Stimulated activated CD8-positive, alpha-beta memory T cell treated with anti-CD3 and anti-CD28 coated beads, Interleukin-4, amount 100 ng/mL, for 4 hours (primary cell): ENCODE results near the gene PLAAT2.
"Not testable (repeated sequence)": the region's sequence is repeated elsewhere in the genome, so short reads cannot be mapped to it uniquely, and the experiment has no call there.

Experiments
- DNase-seq, 2 donors: peaks; one replicate each; pipeline ENCODE4 v3.0.0-alpha.2; 2020; ENCODE audit warnings: low read depth in 2 of 2, low spot score in 1 of 2

Gene PLAAT2

GRCh38 chr11:63550156-63550700 lies 13.0 kb downstream of the PLAAT2 start:
- DNase-seq: not testable (repeated sequence)

DNA sequence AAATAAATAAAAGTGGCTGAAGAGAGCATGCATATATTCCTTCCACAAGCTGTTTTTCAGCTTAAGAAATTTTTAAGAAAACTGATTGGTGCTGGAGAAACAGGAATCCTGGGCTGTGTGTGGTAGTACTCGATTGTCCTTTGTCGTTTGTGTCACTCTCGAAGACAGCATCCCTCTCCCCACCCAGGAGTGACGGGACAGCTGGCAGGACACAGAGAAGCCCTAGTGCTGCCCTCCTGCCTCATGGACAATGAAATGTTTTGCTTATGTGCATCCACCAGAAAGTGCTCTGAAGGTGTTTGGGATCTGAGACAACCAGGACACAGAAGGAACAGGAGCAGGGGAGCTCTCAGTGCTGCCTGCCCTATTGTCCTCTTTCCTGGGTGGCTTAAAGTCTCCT lies 13.8 kb downstream of the PLAAT2 start:
- DNase-seq: no peak

DNA sequence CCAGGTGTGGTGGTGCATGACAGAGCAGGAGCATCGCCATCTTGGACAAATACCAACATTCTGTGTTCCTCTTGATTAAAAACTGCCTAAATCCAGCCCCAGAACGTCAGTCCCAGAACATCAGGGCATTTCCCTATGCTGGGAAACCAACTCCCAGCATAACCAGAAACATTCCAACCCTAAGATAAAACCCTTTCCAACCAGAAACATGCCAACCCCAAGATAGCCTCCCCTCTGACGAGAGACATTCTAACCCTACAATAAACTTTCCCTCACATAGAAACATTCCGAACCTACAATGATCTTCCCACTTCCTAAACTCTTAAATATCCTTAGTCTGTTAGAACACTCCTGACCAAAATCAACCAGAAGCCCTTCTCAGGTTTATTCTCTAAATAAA lies 15.0 kb downstream of the PLAAT2 start:
- no peak for DNase-seq

- no peak for DNase-seq
Observed at GRCh38 chr11:63547061-63547460, 16.1 kb downstream of the PLAAT2 start.

GRCh38 chr11:63543711-63544110 lies 19.5 kb downstream of the PLAAT2 start:
- DNase-seq: no peak

GRCh38 chr11:63542506-63542905 lies 20.7 kb downstream of the PLAAT2 start:
- not testable (repeated sequence) for DNase-seq

DNA sequence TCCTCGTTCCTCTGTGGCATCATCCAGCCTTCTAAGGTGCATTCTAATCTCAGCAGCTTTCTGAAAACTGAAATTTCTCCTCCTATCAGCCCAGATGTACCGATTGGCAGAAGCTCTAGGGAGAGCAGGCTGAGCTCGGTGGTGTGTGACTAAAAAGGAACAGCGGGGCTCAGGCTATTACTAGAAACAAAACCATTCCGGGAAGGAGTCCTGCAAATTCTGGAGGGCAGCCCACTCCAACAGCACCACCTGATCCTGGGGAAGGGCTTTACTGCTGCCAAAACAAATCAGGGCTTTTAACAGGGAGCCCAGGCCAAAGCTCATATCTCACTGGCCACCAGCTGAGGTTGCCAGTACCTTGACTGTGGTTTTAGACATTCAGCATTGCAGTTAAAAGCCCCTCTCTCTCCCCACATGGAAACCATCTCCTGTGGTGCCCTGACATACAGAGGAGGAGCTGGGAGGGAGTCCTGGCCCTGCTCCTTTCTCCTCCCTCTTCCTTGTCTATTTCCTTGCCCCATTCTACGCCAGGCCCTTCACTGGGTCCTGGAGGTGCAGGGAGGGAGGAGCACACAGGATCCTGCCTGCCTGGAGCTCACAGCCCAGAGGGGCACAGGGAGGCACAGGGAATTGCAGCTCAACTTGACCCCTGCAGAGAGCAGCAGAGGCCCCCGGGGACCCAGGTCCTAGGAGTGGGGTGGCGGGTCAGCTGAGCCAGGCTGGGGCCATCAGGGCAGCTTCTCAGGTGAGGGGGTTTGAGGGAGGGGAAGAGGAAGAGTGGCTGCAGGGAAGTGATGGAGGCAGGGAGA lies 25.7 kb downstream of the PLAAT2 start:
- DNase-seq: no peak

DNA sequence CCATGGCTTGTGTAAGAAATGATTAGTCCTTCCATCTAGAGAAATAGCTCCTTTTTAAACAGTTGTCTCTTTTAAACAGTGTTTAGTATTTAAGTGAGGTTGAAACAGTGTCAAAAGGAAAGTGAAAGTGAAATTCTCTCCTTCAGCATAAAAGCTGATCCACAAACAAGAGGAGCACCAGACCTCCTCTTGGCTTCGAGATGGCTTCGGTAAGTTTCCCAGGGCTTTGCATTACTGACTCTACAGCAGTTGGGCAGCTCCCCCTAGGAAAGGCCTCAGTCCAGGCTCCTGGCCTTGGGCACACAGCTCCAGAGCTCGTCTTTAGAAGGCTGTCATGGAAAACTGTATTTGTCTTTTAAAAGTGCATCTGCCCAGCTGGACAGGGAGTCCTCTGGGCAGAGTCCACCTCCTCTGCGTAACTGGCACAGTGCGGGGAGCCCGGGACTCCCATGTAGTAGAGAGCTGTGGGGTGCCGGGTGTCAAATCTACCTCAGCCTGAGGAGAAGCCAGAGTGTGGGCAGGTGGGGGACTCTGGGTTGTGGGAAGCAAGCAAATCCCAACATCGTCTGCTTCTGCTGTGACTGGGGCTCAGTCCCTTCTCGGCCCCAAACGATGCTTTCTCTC lies 26.4 kb downstream of the PLAAT2 start, which contains the start of gene PLAAT4:
PLAAT4 (plus strand) TSS at position 140 of the 624 bp plus-strand sequence; CDS start at position 201, 61 bp downstream.
- no peak for DNase-seq

GRCh38 chr11:63535734-63536133 lies 27.4 kb downstream of the PLAAT2 start:
- peak in 1 of 2 donors; percentile 21 for DNase-seq

- no peak for DNase-seq
Observed at GRCh38 chr11:63534895-63535461, 28.2 kb downstream of the PLAAT2 start.

DNA sequence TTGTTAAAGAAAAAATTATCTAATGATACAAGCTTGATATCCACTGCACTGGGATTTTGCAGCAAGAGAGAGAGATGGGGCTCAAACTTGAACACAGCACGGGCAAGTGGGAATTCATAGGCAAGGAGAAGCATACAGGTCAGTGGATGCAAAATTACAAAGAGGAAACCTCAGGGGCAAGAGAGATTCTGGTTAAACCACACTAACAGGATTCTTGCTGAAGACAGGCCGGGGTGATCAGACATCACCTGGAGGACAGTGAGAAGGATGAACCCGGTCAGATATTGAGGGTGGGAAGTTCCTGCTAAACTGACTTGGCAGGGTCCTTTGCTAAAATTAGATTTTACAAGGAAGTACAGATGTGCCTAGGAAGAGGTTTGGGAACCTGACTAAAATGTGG lies 29.1 kb downstream of the PLAAT2 start:
- DNase-seq: no peak

DNA sequence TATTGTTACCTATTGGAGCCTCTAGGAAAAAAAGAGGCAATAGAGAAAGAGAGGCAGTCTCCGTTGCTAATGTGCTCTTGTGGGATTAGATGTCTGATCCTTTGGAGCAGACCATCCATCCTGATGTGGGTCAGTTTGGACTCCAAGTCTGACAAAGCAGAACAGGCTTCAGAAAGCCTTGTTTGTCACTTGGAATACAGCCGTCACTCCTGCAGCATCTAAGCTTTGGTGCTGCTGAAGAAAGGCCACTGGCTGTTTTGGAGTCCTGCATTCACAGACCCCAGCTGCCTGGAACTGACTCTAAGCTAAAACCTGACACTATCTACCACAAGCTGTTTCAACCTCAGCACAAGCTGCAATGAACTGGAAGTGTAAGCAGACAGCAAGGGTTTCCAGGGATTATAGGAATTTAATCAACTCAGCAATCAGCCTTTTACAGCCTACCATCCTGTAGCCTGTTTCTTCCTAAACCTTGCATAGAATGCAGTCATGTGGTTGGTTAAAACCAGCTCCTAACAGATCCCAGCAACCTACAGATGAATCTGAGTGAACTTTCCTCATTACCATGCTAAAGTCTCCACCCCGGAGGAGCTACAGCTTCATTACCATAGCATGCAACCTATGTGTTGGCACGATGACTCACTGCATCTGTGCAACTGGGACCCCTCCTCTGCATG lies 30.2 kb downstream of the PLAAT2 start:
- DNase-seq: no peak

DNA sequence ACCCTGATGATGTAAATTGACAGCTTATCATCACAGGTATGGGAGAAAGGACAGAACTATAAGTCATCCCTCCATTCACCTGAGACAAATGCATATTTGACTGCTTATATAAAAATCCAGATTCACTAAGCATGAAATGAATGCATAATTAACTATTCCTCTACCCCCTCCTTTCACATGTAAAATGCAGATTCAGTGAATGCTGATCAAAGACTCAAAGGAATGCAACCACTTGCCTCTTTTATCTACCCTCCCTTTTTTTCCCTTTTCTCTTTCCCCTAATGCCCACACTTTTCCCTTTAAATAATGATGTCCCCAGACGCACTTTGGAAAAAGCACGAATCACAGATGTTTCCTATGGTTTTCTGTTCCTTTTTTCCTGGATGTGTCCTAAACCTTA lies 31.1 kb downstream of the PLAAT2 start:
- no peak for DNase-seq

- not testable (repeated sequence) for DNase-seq
Observed at GRCh38 chr11:63531074-63531792, 31.9 kb downstream of the PLAAT2 start.

DNA sequence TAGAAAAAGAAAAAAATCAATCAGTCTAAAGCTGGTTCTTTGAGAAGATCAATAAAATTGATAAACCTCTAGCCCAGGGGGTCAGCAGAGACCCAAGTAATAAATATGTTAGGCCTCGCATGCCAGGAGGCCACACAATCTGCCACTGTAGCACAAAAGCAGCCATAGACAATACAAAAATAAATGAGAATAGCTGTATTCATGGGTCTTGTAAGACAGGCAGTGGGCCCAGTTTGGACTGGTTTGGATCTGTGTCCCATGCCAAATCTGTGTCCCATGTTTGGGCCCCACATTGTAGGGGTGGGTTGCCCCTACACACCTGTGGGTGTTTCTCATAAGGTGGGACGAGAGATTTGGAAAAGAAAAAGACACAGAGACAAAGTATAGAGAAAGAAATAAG lies 33.2 kb downstream of the PLAAT2 start:
- no peak for DNase-seq

GRCh38 chr11:63529373-63529772 lies 33.8 kb downstream of the PLAAT2 start:
- not testable (repeated sequence) for DNase-seq

DNA sequence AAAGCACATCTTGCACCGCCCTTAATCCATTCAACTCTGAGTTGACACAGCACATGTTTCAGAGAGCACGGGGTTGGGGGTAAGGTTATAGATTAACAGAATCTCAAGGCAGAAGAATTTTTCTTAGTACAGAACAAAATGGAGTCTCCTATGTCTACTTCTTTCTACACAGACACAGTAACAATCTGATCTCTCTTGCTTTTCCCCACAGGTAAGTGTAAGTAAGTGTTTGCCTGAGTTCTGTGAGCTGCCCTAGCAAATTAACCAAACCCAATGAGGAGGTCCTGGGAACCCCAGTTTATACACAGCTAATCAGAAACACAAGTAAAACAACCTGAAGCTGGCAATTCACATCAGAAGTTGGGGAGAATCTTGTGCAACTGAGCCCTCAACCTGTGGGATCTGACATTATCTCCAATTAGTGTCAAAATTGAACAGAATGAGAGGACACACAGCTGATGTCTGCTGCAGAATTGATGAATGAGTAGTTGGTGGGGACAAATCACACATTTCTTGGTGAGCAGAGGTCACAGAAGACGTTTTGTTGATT lies 34.4 kb downstream of the PLAAT2 start:
- DNase-seq: not testable (repeated sequence)

DNA sequence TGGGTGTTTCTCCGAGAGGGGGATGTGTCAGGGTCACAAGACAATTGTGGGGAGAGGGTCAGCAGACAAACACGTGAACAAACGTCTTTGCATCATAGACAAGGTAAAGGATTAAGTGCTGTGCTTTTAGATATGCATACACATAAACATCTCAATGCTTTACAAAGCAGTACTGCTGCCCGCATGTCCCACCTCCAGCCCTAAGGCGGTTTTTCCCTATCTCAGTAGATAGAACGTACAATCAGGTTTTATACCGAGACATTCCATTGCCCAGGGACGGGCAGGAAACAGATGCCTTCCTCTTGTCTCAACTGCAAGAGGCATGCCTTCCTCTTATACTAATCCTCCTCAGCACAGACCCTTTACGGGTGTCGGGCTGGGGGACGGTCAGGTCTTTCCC lies 35.0 kb downstream of the PLAAT2 start:
- not testable (repeated sequence) for DNase-seq

DNA sequence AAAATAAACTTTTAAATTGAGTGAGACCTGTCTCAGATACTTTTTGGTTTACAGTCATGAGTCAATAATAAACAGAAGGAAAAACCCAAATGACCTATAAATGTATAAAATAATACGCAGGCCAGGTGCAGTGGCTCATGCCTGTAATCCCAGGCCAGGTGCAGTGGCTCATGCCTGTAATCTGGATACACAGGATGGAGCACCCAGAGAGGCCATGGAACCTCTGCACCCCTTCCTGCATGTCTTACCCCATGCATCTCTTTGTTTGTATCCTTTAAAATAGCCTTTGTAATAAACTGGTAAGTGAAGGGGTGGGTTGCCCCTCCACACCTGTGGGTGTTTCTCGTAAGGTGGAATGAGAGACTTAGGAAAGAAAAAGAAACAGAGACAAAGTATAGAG lies 35.5 kb downstream of the PLAAT2 start:
- DNase-seq: no peak

DNA sequence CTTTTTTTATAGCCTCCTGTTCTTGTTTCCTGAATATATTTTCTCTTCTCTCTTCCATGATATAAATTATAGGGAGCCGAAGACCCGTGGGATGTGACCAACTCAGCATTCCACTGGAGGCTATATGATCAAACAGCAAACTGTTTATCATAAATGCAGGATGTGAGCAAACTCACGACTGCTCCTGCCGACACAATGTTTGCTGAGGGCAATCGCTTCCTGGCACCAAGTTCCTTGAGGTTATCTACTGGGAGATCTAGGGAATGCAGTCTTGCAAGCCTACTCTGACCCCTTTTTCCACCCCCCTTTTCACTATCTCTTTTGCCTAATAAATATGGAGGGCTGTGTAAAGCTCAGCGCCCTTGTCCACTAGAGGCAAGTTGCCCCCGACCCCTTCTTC lies 40.0 kb downstream of the PLAAT2 start:
- DNase-seq: no peak
